GM23338 (cell line): ENCODE results near the gene COL26A1. TPM values are rescaled to one million over a fixed set of nuclear protein-coding genes. Genes with fewer than 3 reads are reported as not detected.

Source experiments
- ATAC-seq: fragments of 200-7000 bp; cut with Tn5 transposase; 3 replicates; pipeline ENCODE4 v1.9.1; 2020
- DNase-seq: peaks from one replicate; pipeline ENCODE4 v3.0.0-alpha.2; 2015; ENCODE audit warnings: low spot score
- H2AFZ ChIP-seq: fragments of 200-600 bp; sonication (generic); 2 replicates; pipeline ENCODE4 v1.8.0; 2016; ENCODE audit warnings: antibody characterized with exemption, mild to moderate bottlenecking, moderate library complexity
- H3F3A ChIP-seq: fragments of 200-600 bp; sonication (generic); replicated peaks from 2 replicates; pipeline ENCODE4 v1.8.0; 2017; ENCODE audit warnings: antibody characterized with exemption, mixed run types, low read depth
- H3K27ac ChIP-seq: fragments of 200-600 bp; sonication (generic); 2 replicates; pipeline ENCODE4 v1.6.1; 2016; ENCODE audit warnings: low read depth
- H3K27me3 ChIP-seq: fragments of 200-600 bp; sonication (generic); 2 replicates; pipeline ENCODE4 v1.8.0; 2016; ENCODE audit warnings: mild to moderate bottlenecking, mixed run types, moderate library complexity; ENCODE audit not compliant: insufficient read depth
- H3K36me3 ChIP-seq: fragments of 200-600 bp; sonication (generic); 2 replicates; pipeline ENCODE4 v1.8.0; 2016; ENCODE audit warnings: mild to moderate bottlenecking; ENCODE audit not compliant: insufficient read depth
- H3K4me1 ChIP-seq: fragments of 200-600 bp; sonication (generic); 2 replicates; pipeline ENCODE4 v1.8.0; 2016; ENCODE audit warnings: mild to moderate bottlenecking, moderate library complexity; ENCODE audit not compliant: insufficient read depth
- H3K4me2 ChIP-seq: fragments of 200-600 bp; sonication (generic); 2 replicates; pipeline ENCODE4 v1.7.1; 2017; ENCODE audit warnings: mixed run types
- H3K4me3 ChIP-seq: fragments of 200-600 bp; sonication (generic); 2 replicates; pipeline ENCODE4 v1.6.1; 2016; ENCODE audit warnings: mixed run types
- H3K79me2 ChIP-seq: fragments of 200-600 bp; sonication (generic); replicated peaks from 2 replicates; pipeline ENCODE4 v1.8.0; 2017; ENCODE audit warnings: mild to moderate bottlenecking; ENCODE audit not compliant: insufficient read depth
- H3K9me2 ChIP-seq: fragments of 200-600 bp; sonication (generic); 2 replicates; pipeline ENCODE4 v1.8.0; 2017; ENCODE audit not compliant: insufficient read depth
- H4K20me1 ChIP-seq: fragments of 200-600 bp; sonication (generic); replicated peaks from 2 replicates; pipeline ENCODE4 v1.8.0; 2017; ENCODE audit warnings: mild to moderate bottlenecking; ENCODE audit not compliant: insufficient read depth
- H3K27ac Mint-ChIP-seq: 2 replicates; pipeline ENCODE4 v1.8.0; 2020; ENCODE audit warnings: inconsistent platforms, mild to moderate bottlenecking, moderate library complexity, mixed read lengths
- H3K27me3 Mint-ChIP-seq: 3 replicates; pipeline ENCODE4 v1.8.0; 2022; ENCODE audit warnings: low read depth, mild to moderate bottlenecking, moderate library complexity, mixed read lengths, inconsistent platforms; ENCODE audit not compliant: insufficient read depth, poor library complexity
- H3K36me3 Mint-ChIP-seq: 3 replicates; pipeline ENCODE4 v1.8.0; 2021; ENCODE audit warnings: low read depth, mild to moderate bottlenecking, inconsistent platforms, moderate library complexity, mixed read lengths
- H3K4me1 Mint-ChIP-seq: 3 replicates; pipeline ENCODE4 v1.8.0; 2020; ENCODE audit warnings: mild to moderate bottlenecking, inconsistent platforms, mixed read lengths
- H3K4me3 Mint-ChIP-seq: 3 replicates; pipeline ENCODE4 v1.8.0; 2021; ENCODE audit warnings: moderate library complexity, mild to moderate bottlenecking, inconsistent platforms, mixed read lengths
- H3K9me3 Mint-ChIP-seq: 3 replicates; pipeline ENCODE4 v1.8.0; 2020; ENCODE audit warnings: moderate library complexity, mild to moderate bottlenecking, inconsistent platforms, mixed read lengths
- EZH2 ChIP-seq: fragments of 200-600 bp; sonication (generic); IDR thresholded peaks from one replicate; pipeline ENCODE4 v1.8.0; 2017; ENCODE audit warnings: antibody characterized with exemption, mild to moderate bottlenecking, low read depth; ENCODE audit not compliant: unreplicated experiment
- JUNB ChIP-seq: IDR thresholded peaks from one replicate; pipeline ENCODE4 v1.6.1; 2016; ENCODE audit warnings: antibody characterized with exemption; ENCODE audit not compliant: unreplicated experiment
- NANOG ChIP-seq: IDR thresholded peaks from 2 replicates; pipeline ENCODE4 v1.6.1; 2016; ENCODE audit warnings: antibody characterized with exemption, borderline replicate concordance
- ZNF114 ChIP-seq: fragments of 250-450 bp; sonication (Bioruptor Pico); IDR thresholded peaks from 2 replicates; pipeline ENCODE4 v1.5.0; 2020; ENCODE audit warnings: mild to moderate bottlenecking, moderate library complexity
- polyA plus RNA-seq: library from polyadenylated mRNA; unstranded; fragments of >200 nt; fragmentation: Nextera tagmentation; extraction: Ambion mirVana; gene quantifications from 2 replicates; pipeline ENCODE4 v1.2.1, GENCODE V29; 2016
- total RNA-seq: library from RNA; depleted of rRNA; stranded (reverse); fragments of >200 nt; shearing (Covaris generic); gene quantifications from 2 replicates; pipeline ENCODE4 v1.2.3, GENCODE V29; 2014
- TF ChIP-seq, protein P1 (sequence below): fragments of 250-450 bp; sonication (Bioruptor Pico); IDR thresholded peaks from 2 replicates; pipeline ENCODE4 v1.5.0; 2020; ENCODE audit warnings: mild to moderate bottlenecking, moderate library complexity
- TF ChIP-seq, protein P2 (sequence below), 2 experiments: fragments of 200-600 bp in 1 of 2; sonication (generic) in 1 of 2; conservative IDR thresholded peaks; 2 replicates each; pipeline versions ENCODE4 v1.5.1 to v1.6.1; 2016 to 2017; ENCODE audit warnings: antibody characterized with exemption in 2 of 2, low read depth in 2 of 2, mild to moderate bottlenecking in 2 of 2, moderate library complexity in 1 of 2

The COL26A1 gene
- total and polyA plus RNA-seq, 2 experiments from 2014 or later: 17.8 to 55.0 TPM

DNA sequence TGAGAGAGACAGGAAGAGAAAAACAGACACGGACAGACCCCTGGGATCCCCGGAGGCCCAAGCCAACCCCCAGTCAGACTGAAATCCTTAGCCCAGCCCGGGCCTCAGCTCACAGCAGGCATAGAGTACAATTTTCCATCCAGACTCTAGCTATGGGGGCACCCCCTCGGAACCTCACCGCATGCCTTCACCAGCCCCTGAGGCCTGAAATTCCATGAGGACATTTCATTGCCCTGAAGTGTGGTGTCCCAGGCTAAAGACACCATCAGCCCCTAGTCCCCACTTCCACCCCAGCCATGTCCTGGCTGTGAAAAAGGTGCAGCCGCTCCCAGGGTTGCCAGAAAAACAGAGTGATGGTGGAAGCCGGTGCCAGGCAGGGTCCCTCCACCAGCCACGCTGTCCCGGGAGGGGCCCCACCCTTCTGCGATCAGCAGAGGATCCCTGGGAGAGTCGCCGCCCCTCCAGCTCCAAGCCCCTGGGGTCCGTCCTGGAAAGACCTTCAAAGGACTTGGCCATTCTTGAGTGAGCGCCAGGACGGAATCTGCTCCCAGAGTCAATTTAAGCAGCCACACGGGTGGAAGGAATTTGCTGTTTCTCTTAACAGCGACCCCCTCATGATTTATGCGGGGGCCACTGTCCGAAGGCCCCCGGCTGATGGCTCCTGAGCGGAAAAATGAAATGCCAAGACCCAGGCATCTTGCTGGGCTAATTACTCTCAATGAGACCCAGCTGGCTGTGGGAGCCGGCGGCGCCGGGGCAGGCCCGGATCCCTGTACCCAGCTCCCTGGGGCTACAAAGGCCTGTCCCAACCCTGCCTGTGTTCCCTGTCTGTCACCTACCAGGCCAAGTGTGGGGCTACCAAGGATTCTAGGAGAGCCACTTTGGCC, 243.2 kb downstream of the COL26A1 start:
- H3K9me3 Mint-ChIP-seq: no peaks in the 10 kb centered on the region; the same call in 2 of the 3 replicates

DNA sequence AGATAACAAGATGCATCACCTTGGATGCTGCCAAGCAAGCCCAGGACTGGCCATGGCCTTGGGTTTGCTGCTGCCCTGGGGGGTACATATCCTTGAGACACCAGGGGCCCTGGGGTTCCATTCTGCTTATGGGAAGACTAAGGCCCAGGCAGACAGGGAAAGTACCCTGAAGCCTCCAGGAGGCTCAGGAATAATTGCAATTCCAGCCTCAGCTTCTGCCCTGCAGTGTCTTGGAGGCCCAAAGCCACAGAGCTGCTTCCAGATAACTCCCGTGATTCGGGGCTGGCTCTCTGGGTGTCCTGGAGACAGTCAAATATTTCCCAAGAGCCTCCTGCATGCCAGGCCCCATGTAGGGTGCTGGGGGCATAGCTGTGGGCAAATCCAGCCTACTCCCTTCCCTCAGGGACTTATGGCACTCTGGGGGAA, 243.8 kb downstream of the COL26A1 start:
- Mint-ChIP-seq H3K9me3 (no peaks in the 10 kb centered on the region; the same call in 2 of the 3 replicates), H3K27ac (no peak overlapping the region), H3K27me3 (peaks cover 15% of the 10 kb centered on the region), H3K4me1 (peaks cover 12% of the 10 kb centered on the region), H3K36me3 (no peaks in the 10 kb centered on the region), H3K4me3 (no peak overlapping the region)
- Histone ChIP-seq H3K9me2 (no peaks in the 10 kb centered on the region), H2AFZ (no peak overlapping the region), H4K20me1 (no peaks in the 10 kb centered on the region), H3K27me3 (no peaks in the 10 kb centered on the region), H3K4me2 (no peak overlapping the region), H3K36me3 (no peaks in the 10 kb centered on the region), H3K4me1 (peaks cover 11% of the 10 kb centered on the region; the same call in 1 of the 2 replicates), H3K79me2 (no peaks in the 10 kb centered on the region), H3K4me3 (no peak overlapping the region), H3K27ac (no peak overlapping the region), H3F3A (no peaks in the 10 kb centered on the region)
- ATAC-seq (no peak), DNase-seq (no peak)
- TF ChIP-seq, protein P1, sequence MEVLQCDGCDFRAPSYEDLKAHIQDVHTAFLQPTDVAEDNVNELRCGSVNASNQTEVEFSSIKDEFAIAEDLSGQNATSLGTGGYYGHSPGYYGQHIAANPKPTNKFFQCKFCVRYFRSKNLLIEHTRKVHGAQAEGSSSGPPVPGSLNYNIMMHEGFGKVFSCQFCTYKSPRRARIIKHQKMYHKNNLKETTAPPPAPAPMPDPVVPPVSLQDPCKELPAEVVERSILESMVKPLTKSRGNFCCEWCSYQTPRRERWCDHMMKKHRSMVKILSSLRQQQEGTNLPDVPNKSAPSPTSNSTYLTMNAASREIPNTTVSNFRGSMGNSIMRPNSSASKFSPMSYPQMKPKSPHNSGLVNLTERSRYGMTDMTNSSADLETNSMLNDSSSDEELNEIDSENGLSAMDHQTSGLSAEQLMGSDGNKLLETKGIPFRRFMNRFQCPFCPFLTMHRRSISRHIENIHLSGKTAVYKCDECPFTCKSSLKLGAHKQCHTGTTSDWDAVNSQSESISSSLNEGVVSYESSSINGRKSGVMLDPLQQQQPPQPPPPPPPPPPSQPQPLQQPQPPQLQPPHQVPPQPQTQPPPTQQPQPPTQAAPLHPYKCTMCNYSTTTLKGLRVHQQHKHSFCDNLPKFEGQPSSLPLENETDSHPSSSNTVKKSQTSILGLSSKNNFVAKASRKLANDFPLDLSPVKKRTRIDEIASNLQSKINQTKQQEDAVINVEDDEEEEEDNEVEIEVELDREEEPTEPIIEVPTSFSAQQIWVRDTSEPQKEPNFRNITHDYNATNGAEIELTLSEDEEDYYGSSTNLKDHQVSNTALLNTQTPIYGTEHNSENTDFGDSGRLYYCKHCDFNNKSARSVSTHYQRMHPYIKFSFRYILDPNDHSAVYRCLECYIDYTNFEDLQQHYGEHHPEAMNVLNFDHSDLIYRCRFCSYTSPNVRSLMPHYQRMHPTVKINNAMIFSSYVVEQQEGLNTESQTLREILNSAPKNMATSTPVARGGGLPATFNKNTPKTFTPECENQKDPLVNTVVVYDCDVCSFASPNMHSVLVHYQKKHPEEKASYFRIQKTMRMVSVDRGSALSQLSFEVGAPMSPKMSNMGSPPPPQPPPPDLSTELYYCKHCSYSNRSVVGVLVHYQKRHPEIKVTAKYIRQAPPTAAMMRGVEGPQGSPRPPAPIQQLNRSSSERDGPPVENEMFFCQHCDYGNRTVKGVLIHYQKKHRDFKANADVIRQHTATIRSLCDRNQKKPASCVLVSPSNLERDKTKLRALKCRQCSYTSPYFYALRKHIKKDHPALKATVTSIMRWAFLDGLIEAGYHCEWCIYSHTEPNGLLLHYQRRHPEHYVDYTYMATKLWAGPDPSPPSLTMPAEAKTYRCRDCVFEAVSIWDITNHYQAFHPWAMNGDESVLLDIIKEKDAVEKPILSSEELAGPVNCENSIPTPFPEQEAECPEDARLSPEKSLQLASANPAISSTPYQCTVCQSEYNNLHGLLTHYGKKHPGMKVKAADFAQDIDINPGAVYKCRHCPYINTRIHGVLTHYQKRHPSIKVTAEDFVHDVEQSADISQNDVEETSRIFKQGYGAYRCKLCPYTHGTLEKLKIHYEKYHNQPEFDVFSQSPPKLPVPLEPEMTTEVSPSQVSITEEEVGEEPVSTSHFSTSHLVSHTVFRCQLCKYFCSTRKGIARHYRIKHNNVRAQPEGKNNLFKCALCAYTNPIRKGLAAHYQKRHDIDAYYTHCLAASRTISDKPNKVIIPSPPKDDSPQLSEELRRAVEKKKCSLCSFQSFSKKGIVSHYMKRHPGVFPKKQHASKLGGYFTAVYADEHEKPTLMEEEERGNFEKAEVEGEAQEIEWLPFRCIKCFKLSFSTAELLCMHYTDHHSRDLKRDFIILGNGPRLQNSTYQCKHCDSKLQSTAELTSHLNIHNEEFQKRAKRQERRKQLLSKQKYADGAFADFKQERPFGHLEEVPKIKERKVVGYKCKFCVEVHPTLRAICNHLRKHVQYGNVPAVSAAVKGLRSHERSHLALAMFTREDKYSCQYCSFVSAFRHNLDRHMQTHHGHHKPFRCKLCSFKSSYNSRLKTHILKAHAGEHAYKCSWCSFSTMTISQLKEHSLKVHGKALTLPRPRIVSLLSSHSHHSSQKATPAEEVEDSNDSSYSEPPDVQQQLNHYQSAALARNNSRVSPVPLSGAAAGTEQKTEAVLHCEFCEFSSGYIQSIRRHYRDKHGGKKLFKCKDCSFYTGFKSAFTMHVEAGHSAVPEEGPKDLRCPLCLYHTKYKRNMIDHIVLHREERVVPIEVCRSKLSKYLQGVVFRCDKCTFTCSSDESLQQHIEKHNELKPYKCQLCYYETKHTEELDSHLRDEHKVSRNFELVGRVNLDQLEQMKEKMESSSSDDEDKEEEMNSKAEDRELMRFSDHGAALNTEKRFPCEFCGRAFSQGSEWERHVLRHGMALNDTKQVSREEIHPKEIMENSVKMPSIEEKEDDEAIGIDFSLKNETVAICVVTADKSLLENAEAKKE (CRISPR knock-in tag): no peak
- no peak for TF ChIP-seq NANOG
- TF ChIP-seq ZNF114 (CRISPR knock-in tag): no peak

More for the DNA sequence above, 243.2 kb downstream of the COL26A1 start:
- Mint-ChIP-seq H3K4me1 (peaks cover 12% of the 10 kb centered on the region), H3K27me3 (peaks cover 15% of the 10 kb centered on the region), H3K27ac (no peak overlapping the region), H3K36me3 (no peaks in the 10 kb centered on the region), H3K4me3 (no peak overlapping the region)
- no peaks in the 10 kb centered on the region for H3K79me2 ChIP-seq
- H3K36me3 ChIP-seq: no peaks in the 10 kb centered on the region
- no peak overlapping the region for H3K4me2 ChIP-seq
- H3K27ac ChIP-seq: no peak overlapping the region
- TF ChIP-seq, protein P2, sequence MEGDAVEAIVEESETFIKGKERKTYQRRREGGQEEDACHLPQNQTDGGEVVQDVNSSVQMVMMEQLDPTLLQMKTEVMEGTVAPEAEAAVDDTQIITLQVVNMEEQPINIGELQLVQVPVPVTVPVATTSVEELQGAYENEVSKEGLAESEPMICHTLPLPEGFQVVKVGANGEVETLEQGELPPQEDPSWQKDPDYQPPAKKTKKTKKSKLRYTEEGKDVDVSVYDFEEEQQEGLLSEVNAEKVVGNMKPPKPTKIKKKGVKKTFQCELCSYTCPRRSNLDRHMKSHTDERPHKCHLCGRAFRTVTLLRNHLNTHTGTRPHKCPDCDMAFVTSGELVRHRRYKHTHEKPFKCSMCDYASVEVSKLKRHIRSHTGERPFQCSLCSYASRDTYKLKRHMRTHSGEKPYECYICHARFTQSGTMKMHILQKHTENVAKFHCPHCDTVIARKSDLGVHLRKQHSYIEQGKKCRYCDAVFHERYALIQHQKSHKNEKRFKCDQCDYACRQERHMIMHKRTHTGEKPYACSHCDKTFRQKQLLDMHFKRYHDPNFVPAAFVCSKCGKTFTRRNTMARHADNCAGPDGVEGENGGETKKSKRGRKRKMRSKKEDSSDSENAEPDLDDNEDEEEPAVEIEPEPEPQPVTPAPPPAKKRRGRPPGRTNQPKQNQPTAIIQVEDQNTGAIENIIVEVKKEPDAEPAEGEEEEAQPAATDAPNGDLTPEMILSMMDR (conservative IDR thresholded peaks at IDR 0.05; ENCODE audit: low read depth in 2 of 2): no peak
- TF ChIP-seq EZH2 (no peak), JUNB (no peak)
- peak overlapping the region; percentile 63 for H2AFZ ChIP-seq
- DNase-seq: no peak
- no peak overlapping the region for H3K4me3 ChIP-seq
- H3K27me3 ChIP-seq: no peaks in the 10 kb centered on the region
- no peaks in the 10 kb centered on the region for H3K9me2 ChIP-seq
- H3K4me1 ChIP-seq: peaks cover 11% of the 10 kb centered on the region; the same call in 1 of the 2 replicates
- ATAC-seq: no peak
- no peaks in the 10 kb centered on the region for H3F3A ChIP-seq
- H4K20me1 ChIP-seq: no peaks in the 10 kb centered on the region
